ENCODE measurements around the gene CRYBB1.
"Not testable (repeated sequence)": the region's sequence is repeated elsewhere in the genome, so short reads cannot be mapped to it uniquely, and the experiment has no call there.

The CRYBB1 gene

DNA sequence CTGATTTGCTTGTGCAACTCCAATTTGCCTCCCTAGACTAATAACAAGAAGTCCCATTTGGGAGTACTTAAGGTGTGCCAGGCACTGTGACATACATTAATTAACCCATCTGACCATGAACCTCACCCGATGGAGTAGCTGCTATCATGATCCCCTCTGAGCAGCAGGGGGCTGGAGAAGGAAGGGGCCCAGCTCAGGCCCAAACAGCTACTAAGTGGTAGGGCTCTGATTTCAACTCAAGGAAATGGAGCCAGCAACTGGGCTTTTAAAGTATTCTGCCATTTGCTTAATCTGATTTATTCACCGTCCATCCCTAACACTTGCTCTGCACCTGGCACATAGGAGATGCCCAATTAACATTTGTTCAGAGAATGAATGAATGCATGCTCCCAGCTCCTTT lies 1.2 kb downstream of the CRYBB1 start:
- no peaks in the 10 kb centered on the region for H3K4me1 ChIP-seq (ENCODE audit: control insufficient read depth, insufficient read depth, low read length, unreplicated experiment)

DNA sequence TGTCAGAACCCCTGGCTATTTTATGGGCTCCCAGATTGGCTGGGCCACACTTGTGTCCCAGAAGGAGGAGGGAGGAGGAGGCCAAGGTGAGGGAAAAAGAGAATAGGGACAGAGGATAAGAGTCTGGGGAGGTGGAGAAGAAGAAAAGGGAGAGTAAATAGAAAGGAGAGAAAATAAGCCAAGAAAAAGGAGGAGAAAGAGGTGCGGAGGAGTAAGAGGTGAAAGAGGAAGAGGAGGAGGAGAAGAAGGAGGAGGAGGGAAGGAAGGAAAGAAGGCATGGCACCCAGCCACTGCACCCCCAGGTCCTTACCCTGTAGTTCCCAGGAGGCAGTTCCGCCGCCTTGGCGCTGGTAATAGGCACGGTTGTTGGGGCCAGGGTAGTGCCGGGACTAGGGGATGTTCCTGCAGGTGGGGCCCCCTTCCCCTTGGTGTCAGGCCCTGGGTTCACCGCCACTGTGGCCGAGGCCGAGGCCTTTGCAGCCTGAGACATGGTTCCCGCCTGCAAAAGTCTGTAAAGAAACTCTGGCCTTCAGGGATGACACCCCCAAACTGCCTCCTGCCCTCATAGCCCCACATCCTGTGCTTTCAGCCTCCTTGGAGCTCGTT lies 1.9 kb downstream of the CRYBB1 start:
- H3K27me3 ChIP-seq (ENCODE audit: insufficient read depth, low read length) = 0 out of 2 replicates have a peak, but pooled peaks cover 6% of the 10 kb centered on the region
- H3K4me1 ChIP-seq (ENCODE audit: control insufficient read depth, insufficient read depth, low read length, unreplicated experiment) = no peaks in the 10 kb centered on the region
- H3K27ac ChIP-seq (ENCODE audit: low read depth, low read length) = no peak overlapping the region
- no peaks in the 10 kb centered on the region for H3K36me3 ChIP-seq (ENCODE audit: insufficient read depth, low read length)
- no peak overlapping the region for H3K4me3 ChIP-seq (ENCODE audit: low read depth, low read length)
- H3K79me2 ChIP-seq (ENCODE audit: control insufficient read depth, insufficient read depth, low read length, unreplicated experiment) = no peaks in the 10 kb centered on the region
- H2AFZ ChIP-seq (ENCODE audit: low read length, unreplicated experiment) = no peak overlapping the region

More for the DNA sequence above, 1.2 kb downstream of the CRYBB1 start:
- no peak overlapping the region for H3K4me3 ChIP-seq (ENCODE audit: low read depth, low read length)
- H3K27me3 ChIP-seq (ENCODE audit: insufficient read depth, low read length) = 0 out of 2 replicates have a peak, but pooled peaks cover 6% of the 10 kb centered on the region
- no peak overlapping the region for H2AFZ ChIP-seq (ENCODE audit: low read length, unreplicated experiment)
- H3K79me2 ChIP-seq (ENCODE audit: control insufficient read depth, insufficient read depth, low read length, unreplicated experiment) = no peaks in the 10 kb centered on the region
- H3K27ac ChIP-seq (ENCODE audit: low read depth, low read length) = no peak overlapping the region
- H3K36me3 ChIP-seq (ENCODE audit: insufficient read depth, low read length) = no peaks in the 10 kb centered on the region

DNA sequence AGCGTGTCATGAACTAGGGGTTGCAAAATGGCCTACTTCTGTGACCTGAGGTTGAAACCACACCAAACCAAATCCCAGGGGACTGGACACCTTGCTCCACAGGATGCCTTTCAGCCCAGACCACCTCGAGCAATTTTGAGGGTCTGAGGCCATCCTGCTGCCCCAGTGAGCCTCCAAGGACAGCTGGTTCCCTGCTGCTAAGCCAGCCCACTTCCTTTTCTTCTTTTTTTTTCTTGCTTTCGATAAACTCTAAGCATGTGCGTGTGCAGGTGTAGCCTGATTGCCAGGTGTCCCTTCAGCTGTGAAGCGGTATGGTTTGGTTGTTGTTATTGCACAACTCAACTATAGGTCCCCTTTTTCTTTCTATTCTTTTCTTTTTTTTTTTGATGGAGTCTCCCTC lies 2.7 kb downstream of the CRYBB1 start:
- Histone ChIP-seq H2AFZ (ENCODE audit: low read length, unreplicated experiment) (no peak overlapping the region), H3K4me3 (ENCODE audit: low read depth, low read length) (no peak overlapping the region)

DNA sequence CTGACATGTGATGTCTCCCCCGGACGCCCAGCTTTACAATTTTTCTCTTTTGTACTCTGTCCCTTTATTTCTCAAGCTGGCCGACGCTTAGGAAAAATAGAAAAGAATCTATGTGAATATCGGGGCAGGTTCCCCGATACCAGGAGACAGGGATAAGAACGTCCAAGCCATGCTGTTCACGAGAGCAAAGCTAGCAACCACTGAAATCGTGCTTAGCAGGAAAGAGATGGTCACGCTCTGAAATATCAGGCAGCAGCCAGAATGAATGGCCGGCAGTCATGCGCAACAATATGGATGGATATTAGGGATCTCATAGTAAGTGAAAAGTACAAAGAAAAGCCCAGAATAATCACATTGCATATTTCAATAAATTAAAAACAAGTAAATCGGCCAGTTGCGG lies 3.5 kb downstream of the CRYBB1 start:
- H3K36me3 ChIP-seq (ENCODE audit: insufficient read depth, low read length) = no peaks in the 10 kb centered on the region
- no peak overlapping the region for H3K4me3 ChIP-seq (ENCODE audit: low read depth, low read length)
- 0 out of 2 replicates have a peak, but pooled peaks cover 6% of the 10 kb centered on the region for H3K27me3 ChIP-seq (ENCODE audit: insufficient read depth, low read length)
- H3K4me1 ChIP-seq (ENCODE audit: control insufficient read depth, insufficient read depth, low read length, unreplicated experiment) = peaks cover 6% of the 10 kb centered on the region
- H3K27ac ChIP-seq (ENCODE audit: low read depth, low read length) = no peak overlapping the region
- no peaks in the 10 kb centered on the region for H3K79me2 ChIP-seq (ENCODE audit: control insufficient read depth, insufficient read depth, low read length, unreplicated experiment)
- no peak overlapping the region for H2AFZ ChIP-seq (ENCODE audit: low read length, unreplicated experiment)

More for the DNA sequence above, 2.7 kb downstream of the CRYBB1 start:
- H3K27ac ChIP-seq (ENCODE audit: low read depth, low read length) = no peak overlapping the region
- H3K27me3 ChIP-seq (ENCODE audit: insufficient read depth, low read length) = 0 out of 2 replicates have a peak, but pooled peaks cover 6% of the 10 kb centered on the region
- peaks cover 1% of the 10 kb centered on the region for H3K4me1 ChIP-seq (ENCODE audit: control insufficient read depth, insufficient read depth, low read length, unreplicated experiment)
- no peaks in the 10 kb centered on the region for H3K36me3 ChIP-seq (ENCODE audit: insufficient read depth, low read length)
- no peaks in the 10 kb centered on the region for H3K79me2 ChIP-seq (ENCODE audit: control insufficient read depth, insufficient read depth, low read length, unreplicated experiment)

DNA sequence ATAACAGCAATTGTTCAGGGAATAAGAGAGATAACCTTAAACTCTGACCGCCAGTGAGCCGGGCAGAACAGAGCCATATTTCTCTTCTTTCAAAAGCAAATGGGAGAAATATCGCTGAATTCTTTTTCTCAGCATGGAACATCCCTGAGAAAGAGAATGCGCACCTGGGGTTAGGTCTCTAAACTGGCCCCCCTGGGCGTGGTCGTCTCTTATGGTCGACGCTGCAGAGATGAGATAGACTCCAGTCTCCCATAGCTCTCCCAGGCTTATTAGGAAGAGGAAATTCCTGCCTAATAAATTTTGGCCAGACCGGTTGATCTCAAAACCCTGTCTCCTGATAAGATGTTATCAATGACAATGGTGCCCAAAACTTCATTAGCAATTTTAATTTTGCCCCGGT lies 4.1 kb downstream of the CRYBB1 start:
- not testable (repeated sequence) for H3K4me3 ChIP-seq (ENCODE audit: low read depth, low read length); H3K4me1 ChIP-seq (ENCODE audit: control insufficient read depth, insufficient read depth, low read length, unreplicated experiment); H3K27me3 ChIP-seq (ENCODE audit: insufficient read depth, low read length); H2AFZ ChIP-seq (ENCODE audit: low read length, unreplicated experiment); H3K79me2 ChIP-seq (ENCODE audit: control insufficient read depth, insufficient read depth, low read length, unreplicated experiment); H3K36me3 ChIP-seq (ENCODE audit: insufficient read depth, low read length); H3K27ac ChIP-seq (ENCODE audit: low read depth, low read length)

DNA sequence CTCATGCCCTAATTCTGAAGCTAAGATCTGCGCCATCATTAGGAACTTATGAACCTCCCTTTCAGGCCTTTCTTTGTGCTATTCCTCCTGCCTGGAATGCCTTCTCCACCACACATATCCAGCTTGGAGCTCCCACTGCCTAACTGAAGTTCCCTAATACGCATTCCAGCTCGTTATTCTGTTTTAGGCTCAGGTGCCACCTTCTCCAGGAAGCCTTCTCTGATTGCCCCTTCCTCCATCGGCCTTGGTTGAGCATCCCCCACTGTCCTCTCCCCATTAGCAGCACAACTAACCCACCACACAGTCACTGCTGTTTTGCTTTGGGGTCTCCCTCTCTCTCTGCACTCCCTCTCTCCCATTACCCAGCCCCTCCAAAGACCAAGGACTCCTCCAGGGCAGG lies 5.2 kb downstream of the CRYBB1 start:
- peaks cover 6% of the 10 kb centered on the region for H3K4me1 ChIP-seq (ENCODE audit: control insufficient read depth, insufficient read depth, low read length, unreplicated experiment)
- H3K27me3 ChIP-seq (ENCODE audit: insufficient read depth, low read length) = 0 out of 2 replicates have a peak, but pooled peaks cover 6% of the 10 kb centered on the region
- no peak overlapping the region for H3K27ac ChIP-seq (ENCODE audit: low read depth, low read length)
- H3K4me3 ChIP-seq (ENCODE audit: low read depth, low read length) = no peak overlapping the region
- H2AFZ ChIP-seq (ENCODE audit: low read length, unreplicated experiment) = no peak overlapping the region
- H3K79me2 ChIP-seq (ENCODE audit: control insufficient read depth, insufficient read depth, low read length, unreplicated experiment) = no peaks in the 10 kb centered on the region
- H3K36me3 ChIP-seq (ENCODE audit: insufficient read depth, low read length) = no peaks in the 10 kb centered on the region

DNA sequence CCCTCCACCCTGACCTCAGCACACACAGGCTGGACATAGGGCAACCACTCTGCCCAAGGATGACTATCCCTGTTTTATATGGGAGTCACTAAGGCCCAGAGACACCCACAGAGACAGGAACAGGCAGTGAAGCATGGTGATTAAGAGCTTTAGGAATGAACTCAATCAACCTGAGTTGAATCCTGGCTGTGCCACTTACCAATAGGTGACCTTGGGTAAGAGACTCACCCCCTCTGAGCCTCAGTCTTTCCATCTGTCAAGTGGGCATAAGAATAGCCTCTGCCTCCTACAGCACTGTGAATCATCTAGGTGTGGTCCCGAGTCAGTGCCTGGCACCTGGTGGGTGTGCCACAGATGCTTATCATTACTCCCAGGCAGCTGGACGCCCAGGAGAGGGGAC lies 6.8 kb downstream of the CRYBB1 start:
- H3K79me2 ChIP-seq (ENCODE audit: control insufficient read depth, insufficient read depth, low read length, unreplicated experiment) = no peaks in the 10 kb centered on the region
- no peak overlapping the region for H3K27ac ChIP-seq (ENCODE audit: low read depth, low read length)
- H3K4me3 ChIP-seq (ENCODE audit: low read depth, low read length) = no peak overlapping the region

DNA sequence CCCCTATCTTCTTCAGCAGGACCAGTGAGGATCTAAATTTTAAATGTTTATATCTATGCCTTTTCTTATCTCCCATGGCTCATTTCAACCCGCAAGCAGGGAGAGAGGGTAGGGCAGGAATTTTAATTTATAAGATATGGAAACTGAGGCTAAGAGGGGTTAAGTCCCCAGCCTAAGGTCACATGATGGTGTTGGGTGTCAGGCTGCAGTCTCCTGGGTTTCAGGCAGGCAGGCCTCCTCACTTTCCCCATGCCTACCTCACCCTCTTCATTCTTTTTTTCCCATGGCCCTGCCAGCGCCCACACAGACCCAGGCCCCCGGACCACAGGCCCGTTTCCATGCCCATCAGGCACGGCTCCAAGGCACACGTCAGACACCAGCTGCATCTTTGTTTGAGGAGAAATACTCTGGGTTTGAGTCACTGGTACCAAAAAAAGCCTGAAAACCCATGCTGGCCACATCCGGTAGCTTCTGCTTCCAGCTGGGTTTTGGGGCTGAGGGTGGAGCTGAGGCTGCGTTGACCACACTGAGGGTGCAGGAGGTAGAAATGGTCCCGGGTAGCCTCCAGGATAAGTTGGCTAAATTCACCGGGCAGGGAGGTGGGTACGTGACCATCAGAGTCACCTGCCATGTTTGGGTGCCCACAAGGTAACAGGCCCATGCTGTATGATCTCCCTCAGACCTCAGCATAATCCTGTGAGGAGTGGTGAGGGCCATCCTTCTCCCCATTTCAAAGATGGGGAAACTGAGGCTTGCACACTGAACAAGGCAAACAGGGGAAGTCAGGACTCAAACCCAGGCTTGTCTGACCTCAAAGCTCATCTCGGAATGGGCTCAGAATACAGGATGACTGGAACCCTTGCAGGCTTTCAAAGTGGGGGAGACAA lies 7.5 kb downstream of the CRYBB1 start:
- Histone ChIP-seq H3K36me3 (ENCODE audit: insufficient read depth, low read length) (no peaks in the 10 kb centered on the region), H3K4me1 (ENCODE audit: control insufficient read depth, insufficient read depth, low read length, unreplicated experiment) (peaks cover 10% of the 10 kb centered on the region), H3K79me2 (ENCODE audit: control insufficient read depth, insufficient read depth, low read length, unreplicated experiment) (no peaks in the 10 kb centered on the region), H2AFZ (ENCODE audit: low read length, unreplicated experiment) (no peak overlapping the region), H3K4me3 (ENCODE audit: low read depth, low read length) (no peak overlapping the region), H3K27me3 (ENCODE audit: insufficient read depth, low read length) (0 out of 2 replicates have a peak, but pooled peaks cover 6% of the 10 kb centered on the region), H3K27ac (ENCODE audit: low read depth, low read length) (no peak overlapping the region; the same call in 1 of the 2 replicates)

More for the DNA sequence above, 6.8 kb downstream of the CRYBB1 start:
- Histone ChIP-seq H2AFZ (ENCODE audit: low read length, unreplicated experiment) (no peak overlapping the region), H3K4me1 (ENCODE audit: control insufficient read depth, insufficient read depth, low read length, unreplicated experiment) (peaks cover 10% of the 10 kb centered on the region), H3K27me3 (ENCODE audit: insufficient read depth, low read length) (0 out of 2 replicates have a peak, but pooled peaks cover 6% of the 10 kb centered on the region), H3K36me3 (ENCODE audit: insufficient read depth, low read length) (no peaks in the 10 kb centered on the region)

DNA sequence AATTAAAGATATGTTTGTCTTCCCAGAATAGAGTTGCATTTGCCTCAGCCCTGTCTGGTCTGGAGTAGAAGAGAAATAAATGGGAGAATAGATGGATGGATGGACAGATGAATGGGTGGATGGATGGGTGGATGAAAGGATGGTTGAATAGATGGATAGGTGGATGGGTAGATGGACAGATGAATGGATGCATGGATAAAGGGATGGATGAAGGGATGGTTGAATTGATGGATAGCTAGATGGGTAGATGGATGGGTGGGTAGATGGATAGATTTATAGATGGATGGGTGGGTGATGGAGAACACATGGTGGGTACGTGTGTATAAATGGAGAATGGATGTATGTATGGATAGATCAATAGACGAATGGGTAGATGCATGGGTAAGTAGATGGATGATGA lies 8.5 kb downstream of the CRYBB1 start:
- H3K27me3 ChIP-seq (ENCODE audit: insufficient read depth, low read length) = 0 out of 2 replicates have a peak, but pooled peaks cover 6% of the 10 kb centered on the region
- peaks cover 10% of the 10 kb centered on the region for H3K4me1 ChIP-seq (ENCODE audit: control insufficient read depth, insufficient read depth, low read length, unreplicated experiment)
- no peaks in the 10 kb centered on the region for H3K79me2 ChIP-seq (ENCODE audit: control insufficient read depth, insufficient read depth, low read length, unreplicated experiment)
- no peaks in the 10 kb centered on the region for H3K36me3 ChIP-seq (ENCODE audit: insufficient read depth, low read length)
- H3K27ac ChIP-seq (ENCODE audit: low read depth, low read length) = no peak overlapping the region
- no peak overlapping the region for H3K4me3 ChIP-seq (ENCODE audit: low read depth, low read length)
- H2AFZ ChIP-seq (ENCODE audit: low read length, unreplicated experiment) = no peak overlapping the region

DNA sequence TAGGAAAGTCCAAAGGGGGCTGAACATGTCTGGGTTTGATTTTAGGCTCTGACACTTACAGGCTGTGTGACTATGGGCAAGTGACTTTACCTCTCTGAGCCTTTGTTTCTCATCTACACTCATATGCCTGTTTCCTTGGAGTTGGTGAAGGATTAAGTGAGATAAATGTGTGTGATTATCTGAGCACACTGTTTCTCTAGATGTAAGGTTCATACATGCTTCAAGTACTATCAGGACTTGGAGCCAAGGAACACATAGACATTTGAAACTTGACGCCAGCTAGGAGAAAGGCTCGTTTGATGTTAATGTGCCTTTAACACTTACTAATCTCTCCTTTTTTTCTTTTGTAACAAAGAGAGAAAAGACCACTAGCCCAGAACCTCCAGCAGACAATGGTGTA lies 9.7 kb downstream of the CRYBB1 start:
- H3K27ac ChIP-seq (ENCODE audit: low read depth, low read length) = no peak overlapping the region
- H3K4me1 ChIP-seq (ENCODE audit: control insufficient read depth, insufficient read depth, low read length, unreplicated experiment) = peaks cover 10% of the 10 kb centered on the region
- 0 out of 2 replicates have a peak, but pooled peaks cover 5% of the 10 kb centered on the region for H3K27me3 ChIP-seq (ENCODE audit: insufficient read depth, low read length)
- no peak overlapping the region for H3K4me3 ChIP-seq (ENCODE audit: low read depth, low read length)
- H3K79me2 ChIP-seq (ENCODE audit: control insufficient read depth, insufficient read depth, low read length, unreplicated experiment) = no peaks in the 10 kb centered on the region
- no peak overlapping the region for H2AFZ ChIP-seq (ENCODE audit: low read length, unreplicated experiment)
- H3K36me3 ChIP-seq (ENCODE audit: insufficient read depth, low read length) = no peaks in the 10 kb centered on the region
